Fibroblast of skin of scalp (primary cell): ENCODE results near the gene RCSD1.
A peak's percentile ranks its signal among the peaks of the same experiment; 100 is the strongest.

Experiments
- DNase-seq: peaks from one replicate; pipeline ENCODE4 v3.0.0-alpha.2; 2013

RCSD1 gene

DNA sequence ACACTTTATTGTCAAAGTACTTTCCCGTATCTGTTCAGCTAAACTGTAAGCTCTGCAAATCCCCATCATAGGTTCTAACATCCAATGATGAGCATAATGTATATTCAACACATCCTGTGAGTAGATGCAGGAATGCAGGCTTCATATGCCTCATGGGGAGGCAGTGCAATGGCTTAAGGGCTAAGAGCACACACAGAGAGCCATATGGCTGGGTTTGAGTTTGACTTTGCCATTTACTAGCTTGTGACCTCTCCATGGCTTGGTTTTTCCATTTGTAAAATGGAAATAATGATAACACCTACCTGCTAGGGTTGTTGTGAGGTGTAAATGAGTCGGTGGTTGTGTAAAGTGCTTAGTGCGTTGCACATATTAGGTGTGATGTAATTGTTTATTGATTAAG, 13.4 kb downstream of the RCSD1 start:
- no peak for DNase-seq

DNA sequence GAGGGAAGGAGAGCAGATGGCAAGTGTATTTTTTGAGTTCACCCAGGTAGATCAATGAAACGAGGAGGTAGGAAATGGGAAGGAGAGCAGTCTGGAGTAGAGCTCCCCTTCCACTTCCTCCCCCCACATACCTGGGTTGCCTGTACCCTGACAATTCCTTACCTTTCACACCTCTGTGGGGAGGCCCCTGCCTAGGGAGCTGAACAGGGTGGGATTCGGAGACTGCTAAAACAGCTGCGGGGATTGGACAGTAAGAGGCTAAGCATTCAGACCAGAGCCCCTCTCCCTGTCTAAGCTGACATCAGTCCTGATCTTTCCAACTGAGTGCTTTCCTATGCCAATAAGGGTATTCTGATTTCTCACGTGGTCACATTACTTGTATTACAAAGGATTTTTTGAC, 14.5 kb downstream of the RCSD1 start:
- DNase-seq, result no peak

DNA sequence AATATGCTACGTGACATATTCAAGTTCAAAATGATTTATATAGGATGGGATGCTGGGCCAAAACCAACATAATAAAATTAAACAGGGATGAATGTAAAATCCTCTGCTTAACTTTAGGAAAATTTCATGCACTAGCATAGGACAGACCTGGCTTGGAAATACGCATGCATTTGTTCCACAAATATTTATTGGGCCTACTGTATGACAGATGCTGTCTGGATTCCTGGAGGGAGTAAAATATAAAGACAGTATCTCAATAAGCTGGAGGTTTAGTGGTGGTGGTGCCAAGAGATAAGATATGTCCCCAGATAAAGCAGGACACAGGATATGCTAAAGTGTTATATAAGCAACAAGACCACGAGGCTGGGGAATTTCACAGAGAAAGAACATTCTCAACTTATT, 15.1 kb downstream of the RCSD1 start:
- DNase-seq, result no peak

DNA sequence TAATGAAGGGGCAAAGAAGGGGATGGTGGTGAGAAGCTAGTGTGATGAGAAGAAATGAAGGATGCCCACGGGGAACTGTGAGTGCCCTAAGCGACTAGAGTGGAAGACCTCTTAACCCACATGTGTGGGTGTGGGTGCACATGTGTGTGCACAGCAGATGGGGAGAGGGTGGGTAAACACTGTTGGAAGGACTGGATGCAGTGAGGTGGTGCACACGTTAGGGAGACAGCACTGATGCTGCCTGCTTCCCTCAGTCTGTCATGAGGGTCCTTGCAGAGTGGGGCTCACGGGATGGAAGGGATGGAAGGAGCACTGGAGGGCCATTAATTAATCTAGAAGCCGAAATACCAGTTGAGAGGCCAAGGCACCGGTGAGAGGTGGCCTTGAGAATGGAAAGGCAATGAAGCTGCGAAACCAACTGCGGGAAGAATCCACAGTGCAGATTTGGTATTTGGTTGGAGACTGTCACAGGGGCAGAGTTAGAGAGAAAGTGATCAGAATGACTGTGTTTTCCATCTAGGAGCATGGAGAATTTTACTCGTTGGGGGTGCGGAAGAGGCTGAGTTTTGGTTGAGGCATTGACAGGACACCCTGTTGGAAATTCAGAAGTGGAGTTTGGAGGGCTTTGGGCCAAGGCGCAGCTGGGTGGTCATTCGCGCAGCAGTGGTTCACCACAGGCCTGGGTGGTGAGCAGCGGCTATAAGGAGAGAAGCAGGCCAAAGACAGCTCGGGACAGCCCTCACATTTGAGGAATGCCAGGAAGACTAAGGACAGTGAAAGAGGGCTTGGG, 15.8 kb downstream of the RCSD1 start:
- no peak for DNase-seq

DNA sequence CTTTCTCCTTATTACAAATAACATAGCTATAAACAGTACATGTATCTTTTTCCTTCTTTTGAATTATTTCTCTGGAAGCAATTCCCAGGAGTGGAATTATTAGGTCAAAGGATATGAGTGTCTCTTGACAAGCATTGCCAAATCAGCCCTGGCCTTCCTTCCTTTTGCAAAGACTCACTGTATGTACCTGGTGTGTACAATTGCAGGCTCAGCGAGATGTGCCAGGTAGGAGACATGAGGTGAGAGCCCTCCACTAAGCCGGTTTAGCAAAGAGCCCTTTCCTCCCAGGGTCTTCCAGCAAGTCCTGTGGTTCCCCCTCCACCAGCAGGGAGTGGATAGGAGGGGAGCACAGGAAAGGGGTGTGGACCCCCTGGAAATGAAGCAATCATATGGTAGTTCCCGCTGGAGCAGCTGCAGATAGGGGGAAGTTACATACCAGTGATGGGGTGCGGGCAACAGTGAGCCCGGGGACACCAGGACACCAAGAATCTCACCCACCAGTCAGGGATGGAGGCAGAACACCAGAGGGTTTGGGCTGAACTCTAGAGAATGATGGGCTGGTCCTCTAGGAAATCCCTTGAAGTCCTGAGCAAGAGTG, 18.3 kb downstream of the RCSD1 start:
- no peak for DNase-seq

DNA sequence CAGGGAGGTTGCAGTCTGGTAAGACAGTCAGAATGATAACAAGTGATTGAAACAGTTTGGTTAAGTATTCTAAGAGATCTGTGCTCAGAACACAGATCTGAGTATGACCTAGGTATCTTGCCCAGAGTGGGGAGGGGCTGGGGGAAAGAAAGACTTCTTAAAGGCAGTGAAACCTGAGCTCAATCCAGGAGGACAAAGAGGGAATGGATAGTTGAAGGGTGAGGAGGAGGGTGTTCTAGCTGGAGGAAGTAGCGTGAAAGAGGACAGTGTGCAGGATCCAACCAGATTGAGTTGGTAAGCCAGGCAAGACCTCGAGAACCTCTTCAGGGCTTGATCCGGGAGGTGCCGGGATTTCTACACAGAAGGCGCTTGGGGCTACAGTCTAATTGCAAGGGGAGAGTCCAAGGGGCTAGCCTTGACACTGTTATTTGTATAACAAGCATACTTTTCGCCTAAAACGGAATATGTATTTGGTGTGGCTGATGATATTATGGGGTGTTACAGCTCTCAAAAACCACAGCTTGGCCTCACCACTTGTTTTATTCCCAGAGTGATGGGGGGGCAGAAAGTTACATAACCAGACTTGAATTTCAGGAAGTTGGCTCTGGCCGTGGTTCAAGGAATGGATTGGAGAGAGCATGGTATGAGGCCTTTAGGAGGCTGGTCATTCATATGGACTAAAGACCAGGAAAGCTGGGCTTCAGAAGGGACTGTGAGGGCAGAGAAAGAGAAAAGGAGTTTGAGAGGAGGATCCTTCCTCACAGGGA, 19.1 kb downstream of the RCSD1 start:
- no peak for DNase-seq

DNA sequence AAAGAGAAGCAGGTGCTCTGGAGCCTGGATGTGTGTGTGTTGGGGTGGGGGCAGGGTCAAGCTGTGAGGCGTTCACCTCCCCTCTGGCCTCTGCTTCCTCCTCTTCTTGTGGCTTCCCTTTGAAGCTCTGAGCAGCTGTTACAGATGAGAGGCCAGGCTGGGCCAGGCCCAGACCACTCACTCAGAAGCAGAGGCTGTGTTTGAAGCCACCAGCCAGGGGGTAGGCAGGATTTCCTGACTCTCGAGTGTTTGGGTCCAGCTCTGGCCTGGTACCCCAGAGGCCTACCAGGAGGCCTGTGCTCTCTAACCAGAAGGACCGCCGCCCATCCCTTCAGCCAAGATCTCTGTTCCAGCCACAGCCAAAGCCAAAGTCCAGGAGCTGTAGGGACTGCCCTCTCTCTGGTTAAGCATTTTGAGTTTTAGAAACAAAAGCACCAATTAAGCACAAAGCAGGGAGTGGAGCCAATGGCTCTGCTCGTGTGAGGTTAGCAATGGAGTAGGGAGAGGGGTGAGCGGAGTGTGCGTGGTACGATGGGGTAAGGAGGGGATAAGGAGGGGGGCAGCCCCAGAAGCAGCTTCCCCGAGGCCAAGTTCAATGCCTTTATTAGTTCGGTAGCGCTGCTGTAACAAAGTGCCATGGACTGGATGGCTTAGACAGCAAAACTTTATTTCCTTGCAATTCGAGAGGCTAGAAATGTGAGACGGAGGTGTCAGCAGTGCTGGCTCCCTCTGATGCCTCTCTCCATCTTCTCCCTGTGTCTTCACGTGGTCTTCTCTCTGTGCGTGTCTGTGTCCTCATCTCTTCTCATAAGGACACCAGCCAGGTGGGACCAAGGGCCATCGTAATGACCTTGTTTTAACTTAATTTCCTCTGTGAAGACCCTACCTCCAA, 20.5 kb downstream of the RCSD1 start:
- no peak for DNase-seq

DNA sequence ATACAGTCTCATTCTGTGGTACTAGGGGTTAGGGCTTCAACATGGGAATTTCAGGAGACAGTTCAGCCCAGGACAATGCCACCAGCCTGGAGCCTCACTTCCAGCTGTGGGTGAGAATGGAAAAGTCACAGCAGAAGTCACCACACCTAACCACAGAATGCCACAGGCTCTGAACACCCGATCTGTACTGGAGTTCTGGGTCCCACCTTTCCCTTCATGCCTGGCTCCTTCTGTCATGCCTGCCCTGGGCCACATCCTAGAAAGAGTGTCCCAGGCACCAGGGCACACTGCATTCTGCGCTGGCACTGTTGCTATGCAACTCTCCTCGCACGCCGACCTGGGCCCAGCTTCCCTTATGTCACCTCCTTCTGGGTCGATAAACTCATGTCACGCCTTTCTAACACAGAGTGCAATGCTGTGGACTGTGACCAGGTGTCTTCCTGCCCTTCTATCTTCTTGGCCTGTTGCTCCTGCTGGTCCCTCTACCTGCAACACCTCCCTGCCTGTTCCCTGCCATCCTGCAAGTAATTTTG, 21.2 kb downstream of the RCSD1 start:
- DNase-seq, result no peak

DNA sequence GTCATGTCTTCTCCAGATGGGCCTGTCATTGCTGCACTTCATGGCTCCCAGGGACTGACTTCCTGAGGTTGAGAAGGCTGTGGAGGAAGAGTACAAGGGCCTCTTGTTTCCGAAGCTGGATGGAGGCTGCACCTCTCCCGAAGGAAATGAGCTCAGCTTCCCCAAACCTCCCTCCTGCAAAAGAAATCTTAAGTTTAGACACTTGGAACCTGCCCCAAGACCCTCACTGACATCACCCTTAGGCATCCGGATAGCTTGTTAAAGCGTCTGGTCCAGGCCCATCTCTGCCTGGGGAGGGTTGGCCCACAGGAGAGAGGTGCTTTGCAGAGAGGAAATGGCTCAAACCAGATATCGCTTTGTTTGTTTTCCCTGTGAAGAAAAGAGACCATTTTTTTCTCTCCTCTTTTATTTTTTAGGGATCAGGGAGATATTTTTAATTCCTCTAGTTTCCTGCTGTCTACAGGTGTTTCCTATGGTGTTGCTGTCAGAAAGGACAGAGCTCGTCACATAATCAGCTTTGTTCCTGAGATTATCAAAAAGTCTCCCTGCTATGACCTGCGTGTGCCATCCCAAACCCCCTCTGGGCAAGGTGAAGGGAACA, 25.0 kb downstream of the RCSD1 start:
- no peak for DNase-seq

DNA sequence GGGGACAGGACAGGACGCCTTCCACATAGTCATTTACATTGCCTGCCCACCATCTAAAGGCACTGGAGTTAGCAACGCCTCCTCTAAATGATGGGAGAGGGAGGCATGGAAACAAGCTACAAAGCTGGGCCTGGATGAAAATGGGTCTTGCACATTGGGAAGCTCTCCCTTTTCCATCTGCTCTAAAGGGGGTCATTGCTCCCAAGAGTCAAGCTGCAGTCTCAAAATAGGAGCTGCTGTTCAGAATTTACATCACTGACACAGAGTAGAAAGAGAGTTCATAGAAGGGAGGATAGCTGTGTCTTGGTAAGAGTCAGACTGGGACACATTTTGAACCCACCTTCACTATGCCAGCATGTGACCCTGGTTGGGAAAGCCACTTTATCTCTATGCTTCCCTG, 26.6 kb downstream of the RCSD1 start:
- DNase-seq, result no peak

DNA sequence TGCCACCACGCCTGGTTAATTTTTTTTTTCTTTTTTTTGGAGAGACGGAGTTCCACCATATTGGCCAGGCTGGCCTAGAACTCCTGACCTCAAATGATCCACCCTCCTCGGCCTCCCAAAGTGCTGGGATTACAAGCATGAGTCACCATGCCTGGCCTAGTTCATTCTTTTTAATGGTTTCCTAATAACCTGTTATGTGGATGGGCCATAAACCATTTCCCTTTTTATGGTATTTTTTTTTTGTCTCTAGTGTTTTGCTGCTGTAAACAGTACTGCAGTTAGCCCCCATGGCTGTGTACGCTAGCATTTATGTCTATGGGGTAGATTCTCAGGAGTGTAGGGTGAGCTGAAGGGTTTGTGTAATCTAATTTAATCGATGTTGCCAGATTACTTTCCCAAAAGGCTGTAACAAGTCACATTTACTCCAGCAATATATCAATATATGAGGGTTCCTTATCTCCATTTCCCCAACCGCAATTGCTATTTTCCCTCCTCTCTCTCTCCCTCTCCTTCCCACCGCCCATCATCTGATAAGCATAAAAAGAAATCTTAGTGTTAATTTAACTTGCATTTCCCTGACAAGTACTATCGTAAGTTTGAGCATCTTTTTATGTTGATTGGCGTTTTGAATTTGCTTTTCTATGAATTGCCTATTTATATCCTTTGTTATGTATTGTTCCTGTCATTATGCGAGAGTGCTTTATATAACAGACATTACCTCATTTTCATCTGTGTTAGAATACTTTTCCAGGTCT, 28.7 kb downstream of the RCSD1 start:
- no peak for DNase-seq

DNA sequence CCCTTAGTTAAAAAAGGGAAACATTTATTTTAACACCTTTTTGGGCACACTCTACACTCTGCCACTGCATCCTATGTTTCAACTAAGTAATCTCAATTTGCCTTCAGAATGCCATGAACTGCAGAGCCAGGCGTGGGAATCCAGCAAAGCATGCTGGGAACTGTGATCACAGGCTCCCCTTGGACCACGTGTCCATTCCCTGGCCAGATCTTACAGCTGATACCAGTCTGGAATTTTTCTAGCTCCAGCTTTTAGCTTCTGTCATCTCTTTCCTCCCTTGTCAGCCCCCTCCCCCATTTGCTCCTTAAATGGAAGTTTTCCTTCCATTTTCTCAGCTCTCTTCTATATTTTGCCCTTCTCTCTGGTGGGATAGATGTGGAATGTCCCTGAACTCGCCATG, 29.4 kb downstream of the RCSD1 start:
- DNase-seq, result peak; percentile 52

DNA sequence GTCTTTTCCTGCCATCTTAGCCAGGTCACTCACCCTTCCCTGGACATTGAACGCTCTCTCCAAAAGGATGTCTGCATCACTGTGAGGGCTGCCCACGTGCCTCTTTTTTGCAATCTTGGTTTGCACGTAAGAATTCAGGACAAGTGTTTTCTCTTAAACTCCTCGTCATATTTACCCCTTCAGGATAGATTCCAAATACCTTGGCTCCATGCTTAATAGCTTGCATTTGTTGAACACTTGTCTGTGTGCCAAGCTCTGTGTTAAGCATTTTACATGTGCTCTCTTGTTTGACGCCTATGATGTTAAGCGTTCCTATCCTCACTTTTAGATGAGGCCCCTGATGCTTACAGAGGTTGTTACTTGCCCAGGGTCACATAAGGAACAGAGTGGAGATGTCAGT, 29.8 kb downstream of the RCSD1 start:
- DNase-seq, result no peak

DNA sequence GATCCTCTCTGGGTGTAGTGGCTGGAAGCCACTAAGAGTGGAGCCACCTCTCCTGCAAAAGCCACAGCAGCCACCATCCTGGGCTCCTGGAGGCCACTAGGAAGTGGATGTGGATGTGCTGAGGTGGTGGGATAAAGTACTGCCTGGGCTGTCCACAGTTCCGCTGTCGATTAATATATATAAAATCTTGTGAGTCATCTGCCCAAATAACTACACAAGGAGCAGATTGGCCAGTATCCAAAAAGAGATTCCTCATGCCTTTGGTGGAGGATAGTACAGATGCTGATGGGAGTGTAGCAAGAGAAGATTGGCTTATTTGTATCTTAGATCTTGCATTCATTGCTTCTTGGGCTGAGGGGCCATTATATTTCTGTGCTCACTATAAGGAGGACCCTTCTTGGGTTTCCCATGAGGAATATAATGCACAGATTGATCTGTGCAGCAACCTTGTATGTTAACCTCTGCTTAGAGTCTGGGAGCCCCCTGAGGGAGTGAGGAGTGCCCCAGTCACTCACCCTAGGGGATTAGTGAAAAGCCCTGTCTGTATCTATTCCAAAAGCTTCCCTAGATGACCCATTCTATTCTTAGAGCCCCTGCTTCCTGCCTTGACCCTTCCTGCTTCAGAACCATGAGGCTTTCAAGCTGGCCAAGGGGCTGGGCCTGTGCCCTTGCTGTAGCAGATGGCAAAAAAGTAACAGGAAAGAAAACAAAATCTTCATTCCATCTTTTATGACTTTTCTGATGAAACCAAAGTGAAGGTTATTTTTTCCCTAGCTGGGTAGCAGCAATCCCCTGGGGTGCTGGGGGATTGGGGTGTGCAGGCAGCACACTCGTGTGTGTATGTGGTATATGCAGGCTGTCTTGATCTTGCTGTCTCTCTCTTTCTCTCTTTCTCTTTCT, 31.7 kb downstream of the RCSD1 start:
- DNase-seq, result peak; percentile 96

DNA sequence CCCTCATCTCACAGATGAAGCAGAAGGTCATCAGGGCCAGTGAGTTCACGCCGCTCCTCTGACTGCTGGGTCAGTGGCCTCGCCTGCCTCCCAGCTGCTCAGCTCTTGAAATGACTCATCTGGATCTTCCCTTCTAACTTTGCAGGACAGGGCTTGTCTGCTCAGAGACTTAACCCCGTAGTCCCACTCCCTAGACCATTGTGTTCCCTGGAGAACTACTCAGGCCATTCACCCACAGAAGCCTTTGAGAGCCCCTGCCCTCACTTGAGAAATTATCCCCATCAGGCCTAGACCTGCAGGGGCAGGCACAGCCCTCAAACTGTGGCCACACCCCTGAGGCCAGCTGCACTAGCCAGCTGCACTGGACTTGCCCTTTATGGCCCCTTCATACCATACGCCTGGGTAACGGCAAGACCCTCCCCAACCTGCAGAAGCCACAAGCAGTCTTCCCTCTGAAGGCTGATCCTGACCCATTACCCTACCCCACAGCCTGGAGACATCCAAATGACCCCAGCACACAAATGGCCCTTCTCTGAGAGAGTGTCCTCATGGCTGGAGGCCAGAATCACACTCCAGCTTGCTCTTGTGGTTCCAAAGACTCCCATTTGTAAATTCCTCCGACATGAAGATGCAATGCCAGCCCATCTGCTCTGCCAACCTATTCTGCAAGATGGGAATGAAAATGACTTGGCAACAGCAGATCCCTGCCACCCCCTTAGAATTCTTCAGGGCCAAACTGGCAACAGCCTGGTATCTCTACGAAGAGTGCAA, 33.2 kb downstream of the RCSD1 start:
- peak; percentile 34 for DNase-seq

DNA sequence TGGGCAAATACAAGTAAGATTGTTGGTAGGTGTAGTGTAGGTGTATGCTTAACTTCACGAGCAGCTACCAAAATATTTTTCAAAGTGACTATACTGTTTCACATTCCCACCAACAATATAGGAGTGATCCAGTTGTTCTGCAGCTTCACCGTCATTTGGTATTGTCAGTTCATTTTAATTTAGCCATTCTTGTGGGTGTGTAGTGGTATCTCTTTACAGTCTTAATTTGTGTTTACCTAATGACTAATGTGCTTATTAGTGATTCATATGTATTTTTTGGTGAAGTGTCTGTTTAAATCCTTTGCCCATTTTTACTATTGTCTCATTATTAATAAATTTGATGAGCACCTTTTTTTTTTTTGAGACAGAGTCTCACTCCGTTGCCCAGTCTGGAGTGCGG, 35.4 kb downstream of the RCSD1 start:
- no peak for DNase-seq

DNA sequence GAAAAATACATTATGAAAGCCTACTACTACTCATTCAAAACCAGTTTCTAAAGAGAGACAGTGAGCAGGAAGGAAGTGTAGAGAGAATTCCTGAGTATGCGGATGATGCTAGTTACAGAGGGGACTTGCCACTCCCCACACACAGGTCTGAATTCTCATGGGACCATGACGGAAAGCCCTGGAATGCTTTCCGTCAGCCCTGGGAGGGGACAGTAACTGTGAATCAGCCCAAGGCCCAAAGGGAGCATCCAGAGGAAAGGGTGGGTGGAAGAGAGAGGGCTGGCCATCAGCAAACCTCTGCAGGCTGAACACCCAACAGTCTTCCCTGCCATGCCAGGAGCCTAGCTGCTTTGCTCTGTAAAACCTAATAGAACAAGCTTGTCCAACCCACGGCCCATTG, 36.4 kb downstream of the RCSD1 start:
- peak; percentile 97 for DNase-seq

DNA sequence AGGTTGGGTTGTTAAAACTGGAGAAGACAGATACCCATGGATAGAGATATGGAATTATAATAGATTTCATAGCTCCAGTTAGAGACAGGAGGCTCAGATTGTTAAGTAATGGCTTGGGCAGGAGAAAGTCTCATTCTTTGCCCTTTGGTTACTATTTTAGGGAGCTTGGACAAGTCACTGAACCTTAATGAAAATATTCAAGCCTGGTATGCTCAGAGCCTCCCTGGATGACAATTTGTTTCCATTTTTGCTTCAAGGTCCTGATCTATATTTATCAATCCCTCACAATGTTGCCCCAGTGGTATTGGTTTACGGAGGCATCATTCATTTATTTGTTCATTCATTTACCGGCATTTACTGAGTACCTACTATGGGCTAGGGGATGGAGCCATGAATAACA, 37.5 kb downstream of the RCSD1 start:
- DNase-seq, result no peak

DNA sequence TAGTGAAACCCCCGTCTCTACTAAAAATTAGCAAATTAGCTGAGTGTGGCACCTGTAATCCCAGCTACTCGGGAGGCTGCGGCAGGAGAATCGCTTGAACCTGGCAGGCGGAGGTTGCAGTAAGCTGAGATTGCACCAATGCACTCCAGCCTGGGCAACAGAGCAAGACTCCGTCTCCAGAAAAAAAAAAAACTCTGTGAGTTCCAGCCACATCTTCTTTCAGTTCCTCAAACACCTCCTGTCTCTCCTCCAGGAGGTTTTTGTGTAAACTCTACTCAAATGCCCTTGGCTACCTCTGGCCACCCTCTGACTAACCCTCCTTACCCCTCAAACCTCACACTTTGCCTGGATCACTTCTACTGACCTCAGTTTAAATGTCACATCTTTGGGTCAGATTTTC, 38.1 kb downstream of the RCSD1 start:
- DNase-seq, result no peak
